T-helper 1 cell (primary cell): Measurements from ENCODE around the gene MPPE1.

Source experiments
- DNase-seq, 5 donors: peaks; one replicate each; pipeline ENCODE4 v3.0.0-alpha.2; 2012 to 2020

MPPE1 gene

DNA sequence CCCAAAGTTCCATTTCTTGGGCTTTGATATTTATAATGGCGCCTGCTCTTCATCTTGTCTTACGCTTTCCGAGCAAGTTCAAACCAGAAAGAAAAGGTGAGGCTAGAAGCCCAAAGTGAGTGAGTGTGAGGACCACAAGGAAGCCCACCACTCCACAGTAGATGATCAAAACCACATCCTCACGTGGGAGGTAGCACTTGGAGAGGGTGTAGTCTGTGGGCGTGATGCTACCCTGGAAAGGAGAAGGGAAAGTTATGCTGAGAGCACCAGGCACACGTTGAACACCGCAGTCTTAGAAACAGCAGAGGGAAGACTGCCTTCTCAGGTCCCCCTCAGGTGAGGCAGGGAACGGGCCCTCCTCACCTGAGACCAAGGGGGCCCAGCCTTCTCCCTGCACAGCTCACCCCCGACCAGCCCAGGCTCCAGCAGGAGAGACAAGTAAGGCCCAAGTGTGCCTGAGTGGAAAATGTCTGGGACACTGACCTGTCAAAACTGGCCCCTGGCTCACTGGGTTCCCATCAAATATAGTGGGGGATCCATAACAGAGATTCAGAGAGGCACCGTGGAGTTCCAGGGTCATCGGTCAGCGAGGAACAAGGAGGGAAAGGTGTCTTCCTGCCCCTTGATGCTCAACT, 23.6 kb downstream of the MPPE1 start:
- DNase-seq, result no peak

- DNase-seq, result no peak
Observed at GRCh38 chr18:11883153-11883552, 25.0 kb downstream of the MPPE1 start.

GRCh38 chr18:11882636-11883035, 25.5 kb downstream of the MPPE1 start:
- no peak for DNase-seq

GRCh38 chr18:11880586-11881304, 27.4 kb downstream of the MPPE1 start:
- DNase-seq, result no peak

- DNase-seq, result no peak
Observed at GRCh38 chr18:11877497-11878135, 30.5 kb downstream of the MPPE1 start.

- no peak for DNase-seq
Observed at GRCh38 chr18:11874676-11875075, 33.4 kb downstream of the MPPE1 start.

GRCh38 chr18:11873670-11874340, 34.3 kb downstream of the MPPE1 start:
- DNase-seq, result no peak

DNA sequence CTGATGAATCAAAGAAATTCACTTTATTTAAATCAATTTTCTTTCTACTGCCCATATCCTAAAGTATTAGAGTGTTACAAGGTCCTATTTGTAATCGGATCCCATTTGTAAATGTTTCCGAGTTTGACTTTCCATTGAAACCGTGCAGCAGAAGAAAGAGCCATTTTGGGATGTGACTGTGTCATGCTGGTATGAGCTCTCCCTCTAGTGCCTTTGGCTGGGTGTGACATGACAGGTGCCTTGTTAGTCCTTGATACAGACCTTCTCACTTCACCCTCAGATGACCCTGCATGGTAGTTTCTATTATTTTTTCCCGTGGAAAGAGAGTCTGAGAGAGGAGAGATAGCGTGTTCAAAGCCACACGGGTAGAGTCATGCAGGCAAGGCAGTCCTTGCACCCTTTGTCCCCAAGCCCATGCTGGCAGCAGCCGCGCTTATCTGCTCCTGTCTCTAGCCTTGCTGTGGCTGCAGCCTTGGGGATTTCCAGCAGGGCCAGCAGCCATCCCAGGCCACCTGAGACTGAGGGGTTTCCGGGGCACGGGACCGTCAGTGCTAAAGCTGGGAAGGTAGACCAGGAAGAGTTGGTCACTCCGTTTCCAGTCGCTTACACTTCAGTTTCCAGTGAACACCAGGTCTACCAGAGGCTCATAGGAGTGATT, 35.5 kb downstream of the MPPE1 start:
- DNase-seq, result no peak

- DNase-seq, result peak in 1 of 5 donors; percentile 26
Observed at GRCh38 chr18:11871501-11871900, 36.6 kb downstream of the MPPE1 start.

- DNase-seq, result no peak
Observed at GRCh38 chr18:11868230-11868629, 39.9 kb downstream of the MPPE1 start.

DNA sequence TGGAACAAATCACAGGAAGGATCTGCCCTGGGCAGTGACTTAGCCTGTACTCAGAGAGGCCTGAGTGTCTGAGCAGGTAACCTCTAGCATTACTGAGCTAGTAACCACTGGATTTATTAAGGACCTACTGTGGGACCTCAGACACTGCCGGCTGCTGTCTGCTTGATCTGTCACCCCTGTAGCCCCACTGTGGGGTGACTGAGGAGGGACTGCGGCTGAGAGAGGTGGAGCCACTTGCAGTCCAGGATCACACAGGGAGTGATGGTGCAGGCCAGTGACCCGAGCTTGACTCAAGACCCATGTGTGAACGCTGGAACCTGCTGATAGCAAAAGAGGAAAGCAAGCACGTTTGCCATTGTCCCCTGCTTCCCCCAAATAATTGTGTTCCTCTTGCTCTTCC, 41.4 kb downstream of the MPPE1 start:
- no peak for DNase-seq

GRCh38 chr18:11866329-11866728, 41.8 kb downstream of the MPPE1 start:
- no peak for DNase-seq

DNA sequence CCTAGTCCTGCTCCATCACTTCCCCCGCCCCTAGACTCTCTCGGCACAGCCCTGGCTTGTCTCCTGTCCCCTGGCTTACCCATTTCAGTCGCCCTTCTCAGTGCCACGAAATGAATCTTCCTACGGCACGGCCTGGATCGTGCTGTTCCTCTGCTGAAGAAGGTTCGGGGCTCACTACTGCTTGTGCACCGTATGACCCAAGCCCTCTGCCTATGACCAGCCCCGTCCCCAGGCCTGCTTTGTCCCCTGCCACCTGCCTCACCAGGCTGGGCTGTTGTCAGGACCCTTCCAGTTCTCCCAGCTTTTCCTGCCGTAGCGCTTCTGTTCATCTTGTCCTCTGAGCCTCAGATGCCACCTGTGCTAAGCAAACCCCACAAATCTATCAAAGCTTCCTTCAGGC, 43.0 kb downstream of the MPPE1 start:
- no peak for DNase-seq

DNA sequence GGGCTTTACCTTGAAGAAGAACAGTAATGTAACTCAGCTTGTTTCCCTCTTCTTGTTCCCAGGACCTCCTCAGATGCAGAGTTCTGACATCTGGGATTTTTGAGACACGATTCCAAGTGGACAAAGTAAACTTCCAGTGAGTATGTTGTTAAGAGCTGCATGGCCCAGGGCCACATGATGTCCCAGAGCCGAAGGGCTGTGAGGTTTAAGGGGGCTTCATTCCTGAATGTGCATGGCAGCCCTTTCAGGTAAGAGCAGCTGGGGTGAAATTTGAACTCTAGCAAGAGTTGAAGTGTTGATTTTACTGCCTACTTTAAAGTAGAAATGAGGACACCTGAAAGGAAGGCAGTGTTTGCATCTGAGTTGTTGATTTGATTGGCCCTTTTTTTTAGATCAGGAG, 43.6 kb downstream of the MPPE1 start:
- DNase-seq, result no peak

DNA sequence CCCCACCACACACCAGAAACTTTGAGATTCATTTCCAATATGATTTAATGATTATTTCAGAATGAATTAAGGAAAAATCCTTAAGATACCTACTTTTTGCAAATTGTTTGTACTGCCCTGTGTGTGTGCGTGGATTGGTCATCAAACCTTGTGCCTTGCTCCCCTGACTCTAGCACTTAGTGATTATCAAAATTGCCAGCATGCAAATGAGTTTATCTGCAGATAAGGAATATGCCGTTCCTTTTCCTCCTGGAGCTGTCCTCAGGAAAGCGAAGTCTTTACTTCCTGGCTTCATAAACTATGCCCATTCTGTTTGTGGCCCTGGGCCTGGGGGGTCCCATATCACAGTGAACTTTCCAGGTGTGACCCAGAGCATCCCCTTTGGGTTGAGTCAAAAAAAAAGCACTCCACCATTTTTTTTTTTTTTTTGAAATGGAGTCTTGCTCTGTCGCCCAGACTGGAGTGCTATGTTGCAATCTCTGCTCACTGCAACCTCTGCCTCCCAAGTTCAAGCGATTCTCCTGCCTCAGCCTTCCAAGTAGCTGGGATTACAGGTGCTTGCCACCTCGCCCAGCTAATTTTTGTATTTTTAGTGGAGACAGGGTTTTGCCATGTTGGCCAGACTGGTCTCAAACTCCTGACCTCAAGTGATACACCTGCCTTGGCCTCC, 45.5 kb downstream of the MPPE1 start:
- DNase-seq, result no peak

- DNase-seq, result no peak
Observed at GRCh38 chr18:11861583-11862288, 46.4 kb downstream of the MPPE1 start.

- no peak for DNase-seq
Observed at GRCh38 chr18:11860594-11861450, 47.3 kb downstream of the MPPE1 start.

DNA sequence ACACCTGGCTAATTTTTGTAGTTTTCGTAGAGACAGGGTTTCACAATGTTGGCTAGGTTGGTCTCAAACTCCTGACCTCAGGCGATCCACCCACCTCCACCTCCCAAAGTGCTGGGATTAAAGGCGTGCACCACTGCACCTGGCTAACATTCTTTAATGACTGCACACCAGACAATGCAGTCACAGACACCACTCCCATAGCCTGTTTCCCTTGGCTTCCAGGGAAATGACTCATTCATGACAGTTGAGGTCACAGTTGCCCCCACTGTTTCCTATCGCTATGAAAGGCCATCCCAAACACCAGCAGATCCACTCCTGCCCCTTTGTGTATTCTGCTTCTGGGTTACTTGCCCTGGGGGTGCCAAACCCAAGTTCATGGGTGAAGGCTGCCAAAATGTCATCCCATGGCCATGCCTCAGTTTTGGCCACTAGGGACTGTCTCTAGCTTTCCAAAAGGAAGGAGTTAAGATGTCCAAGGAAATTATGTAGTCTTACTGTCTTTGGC, 48.2 kb downstream of the MPPE1 start:
- DNase-seq, result no peak

DNA sequence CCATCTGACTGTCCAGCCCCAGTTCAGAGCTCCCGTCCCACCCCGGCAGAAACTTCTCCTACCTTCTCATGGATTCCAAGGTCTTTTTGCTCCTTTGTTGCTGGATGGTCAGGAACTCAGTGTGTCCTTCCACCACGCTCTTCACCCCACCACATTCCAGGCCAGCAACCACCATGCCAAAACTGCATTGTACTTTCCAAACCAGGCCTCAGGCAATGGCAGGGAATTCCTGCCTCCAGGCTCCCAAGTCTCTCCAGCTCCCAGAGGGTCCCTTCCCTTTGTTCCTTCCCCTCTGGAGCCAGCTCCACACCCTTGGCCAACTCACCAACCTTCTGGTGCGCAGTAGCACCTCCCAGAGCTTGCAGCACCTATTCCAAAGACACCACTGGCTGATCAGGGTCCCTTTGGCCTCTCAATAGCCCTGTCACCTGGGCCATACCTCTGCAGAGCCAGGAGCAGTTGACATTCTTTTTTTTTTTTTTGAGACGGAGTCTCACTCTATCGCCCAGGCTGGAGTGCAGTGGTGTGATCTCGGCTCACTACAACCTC, 48.8 kb downstream of the MPPE1 start:
- DNase-seq, result no peak

GRCh38 chr18:11857177-11857887, 50.8 kb downstream of the MPPE1 start:
- no peak for DNase-seq
